PFSK-1 (cell line): ENCODE results near the gene MED27.

ENCODE experiments used
- FOXP2 ChIP-seq: optimal IDR thresholded peaks from 2 replicates; pipeline ENCODE3; 2011; ENCODE audit warnings: borderline replicate concordance, control low read depth, inconsistent platforms; ENCODE audit not compliant: insufficient read depth; ENCODE audit errors: extremely low read length, extremely low read depth
- POLR2AphosphoS5 ChIP-seq: IDR thresholded peaks from 2 replicates; pipeline ENCODE4 v1.6.1; 2012; ENCODE audit warnings: low read depth, mild to moderate bottlenecking, control low read depth, low read length, moderate library complexity
- REST ChIP-seq, 2 experiments: IDR thresholded peaks; 2 replicates each; pipeline versions ENCODE4 v1.6.1 to v1.8.0; 2011 to 2012; ENCODE audit warnings: low read depth in 2 of 2, low read length in 2 of 2, control low read depth in 1 of 2, inconsistent platforms in 1 of 2, mild to moderate bottlenecking in 1 of 2, moderate library complexity in 1 of 2; ENCODE audit not compliant: insufficient read depth in 1 of 2
- SIN3A ChIP-seq: IDR thresholded peaks from 2 replicates; pipeline ENCODE4 v1.6.1; 2012; ENCODE audit warnings: mild to moderate bottlenecking, low read length, moderate library complexity, borderline replicate concordance; ENCODE audit not compliant: insufficient read depth
- TAF1 ChIP-seq: IDR thresholded peaks from 2 replicates; pipeline ENCODE4 v1.6.1; 2012; ENCODE audit warnings: low read length, control low read depth, borderline replicate concordance; ENCODE audit not compliant: insufficient read depth

Gene MED27

GRCh38 chr9:131833906-131834305, 245.8 kb downstream of the MED27 start:
- TF ChIP-seq POLR2AphosphoS5 (no peak), SIN3A (no peak), FOXP2 (no peak), REST (IDR thresholded peaks at IDR 0.05; ENCODE audit: insufficient read depth in 1 of 2, low read depth in 2 of 2, low read length in 2 of 2) (no peak), TAF1 (no peak)

GRCh38 chr9:131833083-131833482, 246.6 kb downstream of the MED27 start:
- TF ChIP-seq FOXP2: no peak
- no peak for TF ChIP-seq TAF1
- no peak for TF ChIP-seq REST (IDR thresholded peaks at IDR 0.05; ENCODE audit: insufficient read depth in 1 of 2, low read depth in 2 of 2, low read length in 2 of 2)
- no peak for TF ChIP-seq SIN3A
- no peak for TF ChIP-seq POLR2AphosphoS5

GRCh38 chr9:131831380-131832165, 248.1 kb downstream of the MED27 start:
- TF ChIP-seq POLR2AphosphoS5 (no peak), SIN3A (no peak), FOXP2 (no peak), TAF1 (no peak), REST (IDR thresholded peaks at IDR 0.05; ENCODE audit: insufficient read depth in 1 of 2, low read depth in 2 of 2, low read length in 2 of 2) (no peak)

GRCh38 chr9:131827821-131828369, 251.8 kb downstream of the MED27 start:
- no peak for TF ChIP-seq FOXP2
- no peak for TF ChIP-seq SIN3A
- TF ChIP-seq POLR2AphosphoS5: no peak
- no peak for TF ChIP-seq TAF1
- no peak for TF ChIP-seq REST (IDR thresholded peaks at IDR 0.05; ENCODE audit: insufficient read depth in 1 of 2, low read depth in 2 of 2, low read length in 2 of 2)
